GM15510 (cell line): ENCODE data around the gene ADGRD1.

ENCODE experiments used
- POLR2A ChIP-seq: IDR thresholded peaks from 3 replicates; pipeline ENCODE4 v1.6.1; 2011; ENCODE audit warnings: borderline replicate concordance; ENCODE audit not compliant: insufficient read length; ENCODE audit errors: extremely low read depth

The ADGRD1 gene

DNA sequence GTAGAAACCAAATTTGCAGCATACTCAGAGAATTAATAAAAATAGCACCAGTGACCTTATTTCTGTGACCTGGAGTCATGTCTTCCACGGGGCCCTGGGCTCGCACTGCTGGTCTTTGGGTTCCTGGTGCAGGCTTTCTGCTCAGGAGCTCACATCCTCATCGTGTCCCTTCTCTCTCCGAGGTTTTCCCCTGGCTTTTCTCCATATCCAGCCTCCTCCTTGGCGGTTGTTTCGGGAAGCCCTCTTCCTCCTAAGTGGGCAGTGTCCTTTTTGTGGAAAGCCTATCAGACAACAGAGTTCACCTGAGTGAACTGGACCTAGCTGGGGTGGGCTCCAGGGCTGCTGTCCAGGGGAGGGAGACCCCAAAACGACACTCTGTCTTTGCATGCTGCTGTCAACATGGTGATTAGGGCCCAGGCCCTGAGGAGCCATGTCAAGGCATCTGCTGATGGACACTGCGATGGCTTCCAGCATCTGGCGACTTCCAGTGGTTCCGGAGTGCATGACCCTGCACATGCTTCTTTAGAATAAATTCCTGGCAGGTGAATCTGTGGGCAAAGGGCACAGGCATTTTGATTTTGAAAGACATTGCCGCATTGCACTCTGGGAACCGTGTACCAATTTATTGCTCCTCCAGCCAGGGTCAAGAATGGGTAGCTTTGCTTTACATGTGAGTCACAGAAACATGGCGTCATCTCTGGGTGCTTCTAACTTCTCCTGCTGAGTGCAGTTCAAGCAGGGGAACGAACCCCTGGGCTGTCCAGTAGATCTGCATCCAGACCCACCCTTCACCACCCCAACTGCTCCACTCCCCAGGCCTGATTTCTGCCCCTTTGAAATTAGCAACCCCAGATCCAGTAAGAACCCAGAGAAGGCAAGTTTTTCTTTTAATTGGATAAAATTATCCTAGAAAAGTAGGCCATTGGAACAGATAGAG, 136.8 kb downstream of the ADGRD1 start:
- no peak for TF ChIP-seq POLR2A

DNA sequence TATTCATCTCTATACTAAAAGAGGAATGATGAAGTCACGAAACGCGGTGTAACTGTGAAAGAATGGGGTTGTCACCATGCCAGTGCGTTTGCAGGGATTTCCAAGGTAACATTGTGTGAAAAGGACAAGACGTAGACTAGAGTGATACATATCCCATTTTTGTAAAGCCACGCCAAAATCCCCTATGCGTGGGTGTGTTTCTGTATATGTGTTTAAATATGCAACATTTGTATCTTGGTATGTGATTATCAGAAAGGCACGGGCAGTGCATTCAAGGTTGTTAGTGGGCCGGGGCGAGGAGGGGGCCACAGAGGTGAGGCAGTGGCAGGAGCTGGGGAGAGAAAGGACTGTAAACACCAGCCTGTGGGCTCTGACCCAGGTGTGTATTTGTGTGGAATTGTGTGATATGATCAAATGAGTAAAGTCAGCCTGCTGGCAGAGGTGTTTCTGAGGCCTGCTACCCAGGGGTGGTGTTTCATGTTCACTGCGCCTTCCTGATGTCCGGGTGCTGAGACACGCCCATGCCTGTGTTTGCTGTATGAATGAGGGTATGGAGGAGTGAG, 137.8 kb downstream of the ADGRD1 start:
- TF ChIP-seq POLR2A, result no peak

DNA sequence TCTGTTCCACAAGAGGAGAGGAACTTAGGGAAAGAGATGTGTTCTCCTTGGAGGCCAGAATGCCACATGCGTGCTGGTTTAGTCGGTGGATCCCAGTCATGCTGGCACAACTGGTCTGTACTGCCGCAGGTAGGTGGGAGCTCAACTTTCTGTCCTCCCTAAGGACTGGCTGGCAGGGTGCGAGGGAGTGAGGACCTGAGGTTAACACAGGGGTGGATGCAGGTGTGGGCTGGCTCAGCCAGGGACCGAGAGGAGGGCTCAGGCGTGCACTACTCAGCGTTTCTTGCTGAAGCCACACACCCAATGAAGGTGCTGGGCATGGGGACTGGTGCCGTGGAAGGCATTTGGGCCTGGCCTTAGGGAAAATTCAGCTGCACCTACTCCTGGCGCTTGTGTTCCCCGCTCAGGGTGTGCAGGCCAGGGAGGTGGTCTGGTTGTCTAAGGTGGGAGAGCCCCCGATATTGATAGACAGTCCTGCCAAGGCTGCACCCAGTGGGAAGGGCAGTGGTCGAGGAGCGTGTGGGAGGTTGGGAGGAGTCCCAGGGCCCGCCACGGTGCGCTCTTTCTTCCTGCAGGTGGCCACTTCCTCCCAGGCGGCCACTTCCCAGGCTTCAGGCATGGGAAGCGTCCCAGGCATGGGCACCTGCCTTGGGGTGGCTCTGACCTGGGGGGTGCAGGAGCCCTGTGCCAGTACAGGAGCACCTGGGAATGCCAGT, 138.4 kb downstream of the ADGRD1 start:
- TF ChIP-seq POLR2A, result no peak

DNA sequence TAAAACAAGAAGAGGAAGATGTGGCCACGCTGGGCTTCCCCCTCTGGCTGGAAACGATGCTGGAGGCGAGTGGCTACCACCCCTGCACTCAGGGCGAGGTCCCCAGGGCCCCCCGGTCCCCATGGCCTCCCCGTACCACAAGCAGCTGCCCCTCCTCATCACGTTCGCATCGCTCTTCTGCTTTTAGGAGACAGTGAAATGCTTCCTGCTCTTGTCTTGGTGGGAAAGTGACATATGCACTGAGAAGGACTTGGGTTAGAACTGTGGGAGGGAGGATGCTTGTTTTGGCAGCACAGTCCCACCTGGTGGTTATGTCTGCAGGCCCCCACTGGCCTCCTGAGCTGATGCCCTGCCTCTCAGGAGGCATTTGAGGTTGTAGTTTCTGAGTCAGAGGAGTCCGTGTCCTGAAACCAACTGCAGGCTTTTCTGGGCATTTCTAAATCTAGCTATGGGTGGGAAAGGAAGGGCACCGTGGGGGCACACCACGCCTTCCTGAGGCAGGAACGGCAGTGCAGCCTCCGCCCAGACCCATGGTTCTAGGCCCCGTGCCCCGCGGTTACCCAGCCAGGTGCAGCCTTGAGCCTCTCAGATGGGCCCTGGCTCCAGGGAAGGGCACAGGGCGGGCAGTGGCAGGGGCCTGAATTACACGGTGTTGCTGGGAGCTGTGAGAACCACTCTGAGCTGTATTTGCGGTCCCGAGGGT, 139.3 kb downstream of the ADGRD1 start:
- TF ChIP-seq POLR2A, result no peak

DNA sequence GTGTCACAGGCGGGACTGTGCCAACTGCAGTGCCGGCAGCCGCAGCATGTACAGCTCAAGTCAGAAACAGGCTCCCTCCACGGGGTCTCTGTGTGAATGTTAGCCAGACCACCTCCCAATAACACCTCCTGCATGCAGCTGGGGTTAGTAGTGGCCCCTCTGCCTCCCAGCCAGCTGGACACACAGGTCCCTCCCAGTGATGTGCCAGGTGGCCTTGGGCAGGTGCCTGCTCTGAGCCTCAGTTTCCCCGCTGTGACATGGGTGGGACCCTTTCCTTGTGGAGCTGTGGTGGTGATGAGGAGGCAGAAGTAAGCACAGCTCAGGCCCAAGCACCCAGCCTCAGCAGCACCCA, 139.9 kb downstream of the ADGRD1 start:
- TF ChIP-seq POLR2A, result no peak

DNA sequence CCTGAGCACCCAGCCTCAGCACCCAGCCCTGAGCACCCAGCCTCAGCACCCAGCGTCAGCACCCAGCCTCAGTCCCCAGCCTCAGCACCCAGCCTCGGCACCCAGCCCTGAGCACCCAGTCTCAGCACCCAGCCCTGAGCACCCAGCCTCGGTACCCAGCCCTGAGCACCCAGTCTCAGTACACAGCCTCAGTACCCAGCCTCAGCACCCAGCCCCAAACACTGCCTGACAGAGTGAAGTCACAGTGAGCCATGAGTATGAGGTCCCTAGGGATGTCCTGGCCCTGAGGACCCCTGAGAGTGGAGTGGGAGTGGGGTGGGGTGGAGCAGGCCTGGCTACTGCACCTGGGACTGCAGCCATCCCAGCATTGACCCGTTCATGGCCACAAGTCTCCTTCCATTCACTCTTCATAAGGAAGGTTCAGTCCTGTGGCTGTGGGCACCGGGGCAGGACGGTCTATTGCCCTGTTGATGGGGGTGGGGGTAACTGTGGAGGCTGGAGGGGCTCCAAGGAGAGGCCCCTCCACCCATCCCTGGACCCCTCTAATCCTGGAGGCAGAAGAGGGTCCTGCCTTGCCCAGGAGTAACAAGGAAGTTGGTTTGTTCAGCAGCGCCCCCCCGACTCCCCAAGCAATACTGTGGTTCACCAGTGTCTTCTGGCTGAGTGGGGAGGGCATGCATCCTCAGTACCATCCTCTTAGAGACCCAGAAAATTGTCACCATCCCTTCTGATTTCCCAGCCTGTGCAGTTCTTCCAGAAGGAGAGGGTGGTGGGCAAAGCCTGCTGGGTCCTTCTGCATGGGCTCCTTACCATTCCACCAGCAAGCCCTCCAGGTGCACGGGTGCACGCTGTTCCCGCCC, 140.5 kb downstream of the ADGRD1 start:
- TF ChIP-seq POLR2A, result no peak

DNA sequence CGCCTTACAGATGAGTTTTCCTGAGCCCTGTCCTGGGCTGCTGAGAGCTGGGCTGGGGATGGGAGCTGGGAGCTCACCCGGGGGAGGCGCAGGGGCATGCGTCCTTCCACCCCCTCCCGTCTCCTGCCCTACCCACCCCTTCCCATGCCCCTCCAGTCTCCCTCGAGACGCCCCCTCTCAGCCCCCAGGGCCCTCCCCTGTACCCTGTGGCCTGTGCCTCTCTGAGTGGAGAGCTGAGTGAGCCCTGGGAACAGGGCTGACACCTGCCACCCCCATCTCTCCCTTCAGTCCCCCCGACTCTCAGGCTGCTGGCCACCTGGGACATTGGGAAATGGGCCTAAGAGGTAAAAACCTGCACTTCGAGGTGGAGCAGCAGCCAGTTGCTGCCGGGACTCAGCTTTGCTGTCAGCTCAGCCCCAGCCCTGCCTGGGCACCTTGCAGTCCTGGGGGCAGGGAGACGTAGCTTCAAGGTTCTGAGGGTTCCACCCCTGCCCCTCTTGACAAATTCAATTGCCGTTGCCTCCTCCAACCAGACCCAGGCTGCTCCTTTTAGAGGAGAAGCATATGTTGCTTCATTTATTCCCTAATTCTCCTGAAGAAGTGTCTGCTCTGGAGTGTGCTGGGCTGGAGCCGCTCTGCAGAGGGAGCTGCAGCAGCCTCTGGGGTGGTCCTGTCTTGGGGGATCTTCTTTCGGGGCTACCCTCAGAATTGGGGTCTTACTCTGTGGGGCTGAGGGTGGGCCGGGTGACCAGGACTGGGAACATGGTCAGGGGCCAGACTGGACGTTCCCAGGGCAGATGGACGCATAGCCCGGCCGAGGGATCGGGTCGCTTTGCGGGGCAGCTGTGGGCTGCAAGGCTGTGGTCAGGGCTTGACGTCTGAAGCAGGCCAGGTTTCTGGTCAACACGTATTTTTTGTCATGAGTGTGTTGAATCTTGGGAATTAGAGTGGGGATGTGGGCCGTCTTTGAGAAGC, 141.4 kb downstream of the ADGRD1 start:
- TF ChIP-seq POLR2A, result no peak

DNA sequence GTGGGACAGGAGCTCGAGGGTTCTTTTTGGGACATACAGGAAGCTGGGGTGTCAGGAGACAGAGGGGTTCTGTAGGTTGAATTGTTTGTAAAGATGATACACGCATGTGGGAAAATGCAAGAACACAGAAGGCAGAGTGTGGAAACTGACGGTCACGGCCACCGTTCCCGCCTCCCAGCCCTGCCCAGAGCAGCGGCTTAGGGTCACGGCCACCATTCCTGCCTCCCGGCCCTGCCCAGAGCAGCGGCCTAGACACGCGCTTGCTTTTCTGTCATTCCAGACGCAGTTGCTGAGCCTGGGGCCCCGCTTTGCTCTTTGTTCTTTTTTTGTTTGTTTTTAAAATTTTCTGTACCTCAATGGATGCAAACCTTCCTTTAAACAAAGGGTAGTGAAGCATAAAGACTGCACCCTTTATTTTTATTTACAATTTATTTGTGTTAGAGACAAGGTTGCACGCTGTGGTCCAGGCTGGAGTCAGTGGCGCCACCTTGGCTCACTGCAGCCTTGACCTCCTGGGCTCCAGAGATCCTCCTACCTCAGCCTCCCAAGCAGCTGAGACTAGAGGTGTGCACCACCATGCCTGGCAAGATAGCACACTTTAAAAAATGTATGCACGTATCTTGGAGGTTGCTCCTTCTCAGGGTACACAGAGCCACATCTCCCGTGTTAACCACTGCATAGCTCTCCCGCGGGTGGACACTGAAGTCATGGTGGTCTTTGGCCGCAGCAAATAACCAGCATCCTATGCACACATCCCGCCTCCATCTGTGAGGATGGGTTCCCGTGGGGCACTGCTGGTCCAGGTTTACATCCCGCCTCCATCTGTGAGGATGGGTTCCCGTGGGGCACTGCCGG, 142.3 kb downstream of the ADGRD1 start:
- TF ChIP-seq POLR2A, result no peak

DNA sequence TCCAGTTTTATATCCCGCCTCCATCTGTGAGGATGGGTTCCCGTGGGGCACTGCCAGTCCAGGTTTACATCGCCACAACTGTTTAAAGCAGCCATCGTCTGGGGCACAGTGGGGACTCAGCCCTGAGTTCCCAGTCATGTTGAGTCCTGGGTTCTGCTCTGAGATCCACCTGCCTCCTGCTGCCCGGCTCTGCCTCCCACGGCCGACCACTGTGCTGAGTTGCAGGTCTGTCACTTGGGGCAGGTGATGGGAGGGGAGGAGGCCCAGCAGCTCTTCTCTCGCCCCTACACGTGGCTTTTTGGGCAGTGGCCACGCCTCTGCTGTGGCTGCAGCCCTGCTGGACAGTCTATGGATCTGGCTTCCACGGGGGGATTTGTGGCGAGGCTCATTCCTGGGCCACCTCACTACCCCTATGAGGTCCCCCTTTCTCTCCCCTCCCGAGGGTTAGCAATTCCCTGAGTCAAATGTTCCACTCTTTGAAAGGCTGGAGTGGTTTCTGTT, 143.0 kb downstream of the ADGRD1 start:
- TF ChIP-seq POLR2A, result no peak

DNA sequence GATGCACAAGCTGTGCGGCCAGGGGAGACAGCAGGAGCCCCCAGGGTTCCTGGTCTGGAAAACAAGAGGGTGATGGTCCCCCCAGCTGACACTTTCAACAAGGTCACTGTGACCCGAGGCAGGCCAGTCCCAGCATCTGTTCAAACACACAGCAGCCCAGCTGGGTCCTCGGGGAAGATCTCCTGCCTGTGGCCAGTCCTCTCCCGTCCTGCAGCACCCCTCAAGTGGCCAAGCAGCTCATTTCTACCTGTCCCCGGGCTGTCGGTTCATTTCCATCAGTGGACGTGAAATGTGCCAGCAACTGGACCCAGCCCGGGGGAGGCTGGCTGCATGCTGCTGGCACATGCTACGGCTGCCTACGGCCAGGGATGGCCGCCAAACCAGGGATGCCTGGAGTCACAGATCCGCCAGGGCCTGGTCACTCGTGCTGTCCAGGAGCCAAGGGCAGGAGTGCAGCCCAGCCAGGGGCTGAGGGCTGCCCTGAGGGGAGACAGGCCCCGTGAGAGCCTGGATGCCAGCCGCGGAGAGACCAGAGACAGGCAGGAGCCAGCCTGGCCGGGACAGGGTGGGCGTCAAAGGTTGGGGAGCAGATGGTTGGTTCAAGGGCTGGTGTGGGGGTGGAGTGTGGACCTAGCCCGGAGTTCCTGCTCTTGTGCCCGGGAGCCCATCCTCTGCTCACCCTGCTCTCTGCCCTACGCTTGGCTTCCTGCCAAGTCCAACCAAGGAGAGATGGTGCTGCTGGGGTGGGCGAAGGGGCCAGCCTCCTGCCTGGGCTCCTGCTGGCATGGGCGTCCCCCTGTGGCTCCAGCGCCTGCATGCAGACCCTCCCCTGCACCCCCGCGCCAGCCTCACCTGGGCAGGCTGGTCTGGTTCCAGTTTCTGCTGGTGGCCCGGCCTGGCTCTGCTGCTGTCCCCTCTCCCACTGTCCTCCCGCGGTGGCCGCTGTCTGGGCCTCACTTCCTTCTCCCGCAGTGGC, 143.8 kb downstream of the ADGRD1 start:
- no peak for TF ChIP-seq POLR2A
